ENCODE results near the gene LINGO3.

Gene LINGO3

GRCh38 chr19:2345794-2346663 is 38.1 kb upstream of the LINGO3 start:
- Histone ChIP-seq H3K36me3 (ENCODE audit: control insufficient read depth, insufficient read depth, low read length, severe bottlenecking) (peaks cover 32% of the 10 kb centered on the region), H3K9ac (ENCODE audit: low read length) (no peak overlapping the region), H3K4me1 (ENCODE audit: control insufficient read depth, insufficient read depth, low read length) (no peaks in the 10 kb centered on the region), H3K4me3 (ENCODE audit: low read length) (no peak overlapping the region), H3K9me3 (ENCODE audit: control insufficient read depth, low read length) (no peaks in the 10 kb centered on the region), H3K27me3 (replicated peaks; ENCODE audit: control insufficient read depth, insufficient read depth, low read length) (no peaks in the 10 kb centered on the region)
- no peak for DNase-seq (ENCODE audit: low read depth)

GRCh38 chr19:2345076-2345475 is 37.1 kb upstream of the LINGO3 start:
- Histone ChIP-seq H3K4me1 (ENCODE audit: control insufficient read depth, insufficient read depth, low read length) (no peaks in the 10 kb centered on the region), H3K27me3 (replicated peaks; ENCODE audit: control insufficient read depth, insufficient read depth, low read length) (no peaks in the 10 kb centered on the region), H3K9ac (ENCODE audit: low read length) (no peak overlapping the region), H3K4me3 (ENCODE audit: low read length) (no peak overlapping the region), H3K9me3 (ENCODE audit: control insufficient read depth, low read length) (no peaks in the 10 kb centered on the region), H3K36me3 (ENCODE audit: control insufficient read depth, insufficient read depth, low read length, severe bottlenecking) (peaks cover 28% of the 10 kb centered on the region)
- no peak for DNase-seq (ENCODE audit: low read depth)

- Histone ChIP-seq H3K4me1 (ENCODE audit: control insufficient read depth, insufficient read depth, low read length) (no peaks in the 10 kb centered on the region), H3K4me3 (ENCODE audit: low read length) (no peak overlapping the region), H3K9me3 (ENCODE audit: control insufficient read depth, low read length) (no peaks in the 10 kb centered on the region), H3K9ac (ENCODE audit: low read length) (no peak overlapping the region), H3K27me3 (replicated peaks; ENCODE audit: control insufficient read depth, insufficient read depth, low read length) (no peaks in the 10 kb centered on the region), H3K36me3 (ENCODE audit: control insufficient read depth, insufficient read depth, low read length, severe bottlenecking) (peaks cover 23% of the 10 kb centered on the region)
- no peak for DNase-seq (ENCODE audit: low read depth)
Measured at GRCh38 chr19:2344381-2344870, 36.5 kb upstream of the LINGO3 start.

GRCh38 chr19:2343289-2343982 is 35.5 kb upstream of the LINGO3 start:
- H3K4me1 ChIP-seq (ENCODE audit: control insufficient read depth, insufficient read depth, low read length) = no peaks in the 10 kb centered on the region
- H3K27me3 ChIP-seq (replicated peaks; ENCODE audit: control insufficient read depth, insufficient read depth, low read length) = no peaks in the 10 kb centered on the region
- no peak overlapping the region for H3K4me3 ChIP-seq (ENCODE audit: low read length)
- H3K9me3 ChIP-seq (ENCODE audit: control insufficient read depth, low read length) = no peaks in the 10 kb centered on the region
- DNase-seq (ENCODE audit: low read depth) = no peak
- H3K36me3 ChIP-seq (ENCODE audit: control insufficient read depth, insufficient read depth, low read length, severe bottlenecking) = peaks cover 23% of the 10 kb centered on the region
- H3K9ac ChIP-seq (ENCODE audit: low read length) = no peak overlapping the region

- no peak overlapping the region for H3K4me3 ChIP-seq (ENCODE audit: low read length)
- DNase-seq (ENCODE audit: low read depth) = no peak
- H3K9me3 ChIP-seq (ENCODE audit: control insufficient read depth, low read length) = no peaks in the 10 kb centered on the region
- H3K36me3 ChIP-seq (ENCODE audit: control insufficient read depth, insufficient read depth, low read length, severe bottlenecking) = peaks cover 20% of the 10 kb centered on the region
- no peaks in the 10 kb centered on the region for H3K4me1 ChIP-seq (ENCODE audit: control insufficient read depth, insufficient read depth, low read length)
- H3K27me3 ChIP-seq (replicated peaks; ENCODE audit: control insufficient read depth, insufficient read depth, low read length) = no peaks in the 10 kb centered on the region
- H3K9ac ChIP-seq (ENCODE audit: low read length) = no peak overlapping the region
Measured at GRCh38 chr19:2342656-2343288, 34.8 kb upstream of the LINGO3 start.

- H3K4me1 ChIP-seq (ENCODE audit: control insufficient read depth, insufficient read depth, low read length) = no peaks in the 10 kb centered on the region
- H3K36me3 ChIP-seq (ENCODE audit: control insufficient read depth, insufficient read depth, low read length, severe bottlenecking) = peaks cover 20% of the 10 kb centered on the region
- no peak for DNase-seq (ENCODE audit: low read depth)
- no peaks in the 10 kb centered on the region for H3K27me3 ChIP-seq (replicated peaks; ENCODE audit: control insufficient read depth, insufficient read depth, low read length)
- H3K9ac ChIP-seq (ENCODE audit: low read length) = no peak overlapping the region
- H3K9me3 ChIP-seq (ENCODE audit: control insufficient read depth, low read length) = no peaks in the 10 kb centered on the region
- no peak overlapping the region for H3K4me3 ChIP-seq (ENCODE audit: low read length)
Measured at GRCh38 chr19:2341982-2342381, 34.0 kb upstream of the LINGO3 start.

- no peak overlapping the region for H3K4me3 ChIP-seq (ENCODE audit: low read length)
- no peak overlapping the region for H3K9ac ChIP-seq (ENCODE audit: low read length)
- no peaks in the 10 kb centered on the region for H3K4me1 ChIP-seq (ENCODE audit: control insufficient read depth, insufficient read depth, low read length)
- H3K36me3 ChIP-seq (ENCODE audit: control insufficient read depth, insufficient read depth, low read length, severe bottlenecking) = peaks cover 20% of the 10 kb centered on the region
- no peaks in the 10 kb centered on the region for H3K27me3 ChIP-seq (replicated peaks; ENCODE audit: control insufficient read depth, insufficient read depth, low read length)
- no peaks in the 10 kb centered on the region for H3K9me3 ChIP-seq (ENCODE audit: control insufficient read depth, low read length)
- no peak for DNase-seq (ENCODE audit: low read depth)
Measured at GRCh38 chr19:2341244-2341751, 33.3 kb upstream of the LINGO3 start.

GRCh38 chr19:2340496-2341243 is 32.7 kb upstream of the LINGO3 start:
- H3K4me3 ChIP-seq (ENCODE audit: low read length) = no peak overlapping the region
- peaks cover 16% of the 10 kb centered on the region for H3K36me3 ChIP-seq (ENCODE audit: control insufficient read depth, insufficient read depth, low read length, severe bottlenecking)
- H3K27me3 ChIP-seq (replicated peaks; ENCODE audit: control insufficient read depth, insufficient read depth, low read length) = no peaks in the 10 kb centered on the region
- no peak overlapping the region for H3K9ac ChIP-seq (ENCODE audit: low read length)
- no peak for DNase-seq (ENCODE audit: low read depth)
- H3K9me3 ChIP-seq (ENCODE audit: control insufficient read depth, low read length) = no peaks in the 10 kb centered on the region
- H3K4me1 ChIP-seq (ENCODE audit: control insufficient read depth, insufficient read depth, low read length) = no peaks in the 10 kb centered on the region

GRCh38 chr19:2339644-2340310 is 31.8 kb upstream of the LINGO3 start:
- no peaks in the 10 kb centered on the region for H3K4me1 ChIP-seq (ENCODE audit: control insufficient read depth, insufficient read depth, low read length)
- H3K9me3 ChIP-seq (ENCODE audit: control insufficient read depth, low read length) = no peaks in the 10 kb centered on the region
- no peaks in the 10 kb centered on the region for H3K27me3 ChIP-seq (replicated peaks; ENCODE audit: control insufficient read depth, insufficient read depth, low read length)
- peaks cover 16% of the 10 kb centered on the region for H3K36me3 ChIP-seq (ENCODE audit: control insufficient read depth, insufficient read depth, low read length, severe bottlenecking)
- no peak for DNase-seq (ENCODE audit: low read depth)
- no peak overlapping the region for H3K9ac ChIP-seq (ENCODE audit: low read length)
- H3K4me3 ChIP-seq (ENCODE audit: low read length) = no peak overlapping the region

GRCh38 chr19:2338751-2339643 is 31.0 kb upstream of the LINGO3 start:
- Histone ChIP-seq H3K4me1 (ENCODE audit: control insufficient read depth, insufficient read depth, low read length) (no peaks in the 10 kb centered on the region), H3K4me3 (ENCODE audit: low read length) (no peak overlapping the region), H3K27me3 (replicated peaks; ENCODE audit: control insufficient read depth, insufficient read depth, low read length) (no peaks in the 10 kb centered on the region), H3K9me3 (ENCODE audit: control insufficient read depth, low read length) (no peaks in the 10 kb centered on the region), H3K9ac (ENCODE audit: low read length) (no peak overlapping the region), H3K36me3 (ENCODE audit: control insufficient read depth, insufficient read depth, low read length, severe bottlenecking) (peaks cover 16% of the 10 kb centered on the region)
- no peak for DNase-seq (ENCODE audit: low read depth)
